Measurements from ENCODE around the gene TMEM184A.

Gene TMEM184A

GRCh38 chr7:1555813-1556543, at the start of gene TMEM184A:
TMEM184A (minus strand) TSS chr7:1556205; CDS start chr7:1555484, 721 bp downstream.
- Histone ChIP-seq H3K36me3 (ENCODE audit: insufficient read depth, low read length) (no peaks in the 10 kb centered on the region), H3K79me2 (ENCODE audit: control insufficient read depth, insufficient read depth, low read length, unreplicated experiment) (no peaks in the 10 kb centered on the region), H3K4me3 (ENCODE audit: low read depth, low read length) (0 out of 2 replicates have a peak within 1 kb of the TSS, but pooled peaks have one; percentile 0), H2AFZ (ENCODE audit: low read length, unreplicated experiment) (no peak within 1 kb of the TSS), H3K27me3 (ENCODE audit: insufficient read depth, low read length) (no peaks in the 10 kb centered on the region), H3K27ac (ENCODE audit: low read depth, low read length) (no peak within 1 kb of the TSS), H3K4me1 (ENCODE audit: control insufficient read depth, insufficient read depth, low read length, unreplicated experiment) (peaks cover 12% of the 10 kb centered on the region)

GRCh38 chr7:1604383-1604782, 48.4 kb upstream of the TMEM184A start:
- Histone ChIP-seq H3K27me3 (ENCODE audit: insufficient read depth, low read length) (peaks cover 36% of the 10 kb centered on the region), H3K4me3 (ENCODE audit: low read depth, low read length) (no peak overlapping the region), H3K79me2 (ENCODE audit: control insufficient read depth, insufficient read depth, low read length, unreplicated experiment) (no peaks in the 10 kb centered on the region), H3K36me3 (ENCODE audit: insufficient read depth, low read length) (no peaks in the 10 kb centered on the region), H3K27ac (ENCODE audit: low read depth, low read length) (no peak overlapping the region), H3K4me1 (ENCODE audit: control insufficient read depth, insufficient read depth, low read length, unreplicated experiment) (no peaks in the 10 kb centered on the region), H2AFZ (ENCODE audit: low read length, unreplicated experiment) (no peak overlapping the region)

GRCh38 chr7:1603346-1604225, 47.6 kb upstream of the TMEM184A start:
- no peaks in the 10 kb centered on the region for H3K79me2 ChIP-seq (ENCODE audit: control insufficient read depth, insufficient read depth, low read length, unreplicated experiment)
- no peaks in the 10 kb centered on the region for H3K36me3 ChIP-seq (ENCODE audit: insufficient read depth, low read length)
- H3K4me3 ChIP-seq (ENCODE audit: low read depth, low read length): no peak overlapping the region
- H3K27me3 ChIP-seq (ENCODE audit: insufficient read depth, low read length): peaks cover 36% of the 10 kb centered on the region
- H2AFZ ChIP-seq (ENCODE audit: low read length, unreplicated experiment): no peak overlapping the region
- no peaks in the 10 kb centered on the region for H3K4me1 ChIP-seq (ENCODE audit: control insufficient read depth, insufficient read depth, low read length, unreplicated experiment)
- H3K27ac ChIP-seq (ENCODE audit: low read depth, low read length): no peak overlapping the region

GRCh38 chr7:1602386-1602785, 46.4 kb upstream of the TMEM184A start:
- Histone ChIP-seq H3K4me1 (ENCODE audit: control insufficient read depth, insufficient read depth, low read length, unreplicated experiment) (no peaks in the 10 kb centered on the region), H3K79me2 (ENCODE audit: control insufficient read depth, insufficient read depth, low read length, unreplicated experiment) (no peaks in the 10 kb centered on the region), H3K27ac (ENCODE audit: low read depth, low read length) (no peak overlapping the region), H3K27me3 (ENCODE audit: insufficient read depth, low read length) (peaks cover 37% of the 10 kb centered on the region), H3K36me3 (ENCODE audit: insufficient read depth, low read length) (no peaks in the 10 kb centered on the region), H3K4me3 (ENCODE audit: low read depth, low read length) (no peak overlapping the region), H2AFZ (ENCODE audit: low read length, unreplicated experiment) (no peak overlapping the region)

- H3K36me3 ChIP-seq (ENCODE audit: insufficient read depth, low read length): no peaks in the 10 kb centered on the region
- peaks cover 37% of the 10 kb centered on the region for H3K27me3 ChIP-seq (ENCODE audit: insufficient read depth, low read length)
- H3K4me3 ChIP-seq (ENCODE audit: low read depth, low read length): no peak overlapping the region
- no peaks in the 10 kb centered on the region for H3K4me1 ChIP-seq (ENCODE audit: control insufficient read depth, insufficient read depth, low read length, unreplicated experiment)
- H2AFZ ChIP-seq (ENCODE audit: low read length, unreplicated experiment): no peak overlapping the region
- no peaks in the 10 kb centered on the region for H3K79me2 ChIP-seq (ENCODE audit: control insufficient read depth, insufficient read depth, low read length, unreplicated experiment)
- H3K27ac ChIP-seq (ENCODE audit: low read depth, low read length): no peak overlapping the region
Observed at GRCh38 chr7:1601956-1602355, 46.0 kb upstream of the TMEM184A start.

GRCh38 chr7:1599640-1600395, 43.8 kb upstream of the TMEM184A start:
- Histone ChIP-seq H3K4me1 (ENCODE audit: control insufficient read depth, insufficient read depth, low read length, unreplicated experiment) (no peaks in the 10 kb centered on the region), H3K36me3 (ENCODE audit: insufficient read depth, low read length) (no peaks in the 10 kb centered on the region), H3K79me2 (ENCODE audit: control insufficient read depth, insufficient read depth, low read length, unreplicated experiment) (no peaks in the 10 kb centered on the region), H2AFZ (ENCODE audit: low read length, unreplicated experiment) (no peak overlapping the region), H3K27ac (ENCODE audit: low read depth, low read length) (no peak overlapping the region), H3K4me3 (ENCODE audit: low read depth, low read length) (no peak overlapping the region), H3K27me3 (ENCODE audit: insufficient read depth, low read length) (peaks cover 40% of the 10 kb centered on the region)

GRCh38 chr7:1598961-1599639, 43.1 kb upstream of the TMEM184A start:
- H3K4me1 ChIP-seq (ENCODE audit: control insufficient read depth, insufficient read depth, low read length, unreplicated experiment): no peaks in the 10 kb centered on the region
- H2AFZ ChIP-seq (ENCODE audit: low read length, unreplicated experiment): no peak overlapping the region
- no peak overlapping the region for H3K27ac ChIP-seq (ENCODE audit: low read depth, low read length)
- no peaks in the 10 kb centered on the region for H3K79me2 ChIP-seq (ENCODE audit: control insufficient read depth, insufficient read depth, low read length, unreplicated experiment)
- H3K36me3 ChIP-seq (ENCODE audit: insufficient read depth, low read length): no peaks in the 10 kb centered on the region
- no peak overlapping the region for H3K4me3 ChIP-seq (ENCODE audit: low read depth, low read length)
- H3K27me3 ChIP-seq (ENCODE audit: insufficient read depth, low read length): peaks cover 33% of the 10 kb centered on the region

GRCh38 chr7:1598286-1598685, 42.3 kb upstream of the TMEM184A start:
- no peak overlapping the region for H3K4me3 ChIP-seq (ENCODE audit: low read depth, low read length)
- no peak overlapping the region for H2AFZ ChIP-seq (ENCODE audit: low read length, unreplicated experiment)
- no peaks in the 10 kb centered on the region for H3K4me1 ChIP-seq (ENCODE audit: control insufficient read depth, insufficient read depth, low read length, unreplicated experiment)
- no peak overlapping the region for H3K27ac ChIP-seq (ENCODE audit: low read depth, low read length)
- H3K36me3 ChIP-seq (ENCODE audit: insufficient read depth, low read length): no peaks in the 10 kb centered on the region
- H3K27me3 ChIP-seq (ENCODE audit: insufficient read depth, low read length): peaks cover 26% of the 10 kb centered on the region; the same call in 1 of the 2 replicates
- no peaks in the 10 kb centered on the region for H3K79me2 ChIP-seq (ENCODE audit: control insufficient read depth, insufficient read depth, low read length, unreplicated experiment)

GRCh38 chr7:1597791-1598190, 41.8 kb upstream of the TMEM184A start:
- H3K4me3 ChIP-seq (ENCODE audit: low read depth, low read length): no peak overlapping the region
- H3K27me3 ChIP-seq (ENCODE audit: insufficient read depth, low read length): peaks cover 28% of the 10 kb centered on the region
- H3K36me3 ChIP-seq (ENCODE audit: insufficient read depth, low read length): no peaks in the 10 kb centered on the region
- H2AFZ ChIP-seq (ENCODE audit: low read length, unreplicated experiment): no peak overlapping the region
- H3K79me2 ChIP-seq (ENCODE audit: control insufficient read depth, insufficient read depth, low read length, unreplicated experiment): no peaks in the 10 kb centered on the region
- no peak overlapping the region for H3K27ac ChIP-seq (ENCODE audit: low read depth, low read length)
- H3K4me1 ChIP-seq (ENCODE audit: control insufficient read depth, insufficient read depth, low read length, unreplicated experiment): no peaks in the 10 kb centered on the region

Measured in ACC112 (cell line).